ENCODE data around the gene GID8. TPM values are rescaled to one million over a fixed set of nuclear protein-coding genes. Genes with fewer than 3 reads are reported as not detected.

The GID8 gene
- total and polyA plus RNA-seq, 2 of the 13 experiments (the other 11 are each of a cell fraction or from before 2014, with no cell fraction given), result 39.6 to 59.8 TPM

GRCh38 chr20:62929051-62929538 lies 8.9 kb upstream of the GID8 start (continued):
- no peak for TF ChIP-seq ZNF143 (CRISPR knock-in tag; IDR thresholded peaks at IDR 0.05)
- TF ChIP-seq ZFP36 (IDR thresholded peaks at IDR 0.05; ENCODE audit: borderline replicate concordance, low read depth, low read length, partially characterized antibody), result no peak
- TF ChIP-seq ZBTB8A (CRISPR knock-in tag; IDR thresholded peaks at IDR 0.05; ENCODE audit: borderline replicate concordance, low read depth), result no peak
- no peak for TF ChIP-seq TOE1 (CRISPR knock-in tag; IDR thresholded peaks at IDR 0.05)
- TF ChIP-seq NBN (conservative IDR thresholded peaks at IDR 0.05), result no peak
- TF ChIP-seq GABPB1 (CRISPR knock-in tag; IDR thresholded peaks at IDR 0.05), result peak; percentile 75
- no peak for TF ChIP-seq SOX13 (IDR thresholded peaks at IDR 0.05)
- TF ChIP-seq SOX13 (CRISPR knock-in tag; conservative IDR thresholded peaks at IDR 0.05 in 1 of 2, IDR thresholded peaks at IDR 0.05 in 1 of 2), result peak in 1 of 2 experiments; percentile 15; a peak in 1 of 4 replicates
- no peak for TF ChIP-seq ZXDC (CRISPR knock-in tag; IDR thresholded peaks at IDR 0.05)
- TF ChIP-seq MED1 (CRISPR knock-in tag; IDR thresholded peaks at IDR 0.05), result peak; percentile 46
- TF ChIP-seq TP53 (CRISPR knock-in tag; conservative IDR thresholded peaks at IDR 0.05), result no peak
- TF ChIP-seq ATF5 (CRISPR knock-in tag; IDR thresholded peaks at IDR 0.05; ENCODE audit: low read depth), result no peak
- TF ChIP-seq ZNF687 (CRISPR knock-in tag; IDR thresholded peaks at IDR 0.05), result peak; percentile 60
- TF ChIP-seq THAP9 (CRISPR knock-in tag; IDR thresholded peaks at IDR 0.05; ENCODE audit: borderline replicate concordance), result no peak
- 0 out of 2 replicates have a peak, but pooled peaks have one; percentile 17 for TF ChIP-seq DRAP1 (CRISPR knock-in tag; IDR thresholded peaks at IDR 0.05)
- TF ChIP-seq ZMYM4 (CRISPR knock-in tag; IDR thresholded peaks at IDR 0.05), result no peak
- no peak for TF ChIP-seq ZNF205 (CRISPR knock-in tag; IDR thresholded peaks at IDR 0.05)
